HepG2 (cell line): Measurements from ENCODE around the gene ANKRD39. TPM values are rescaled to one million over a fixed set of nuclear protein-coding genes. Genes with fewer than 3 reads are reported as not detected.

Source experiments
- AGO2 ChIP-seq: fragments of 200-400 bp; formaldehyde crosslinking; optimal IDR thresholded peaks from 2 replicates; pipeline ENCODE3; 2017; ENCODE audit warnings: mild to moderate bottlenecking, low read depth, low read length, moderate library complexity
- EP300 ChIP-seq, 3 experiments: sonication (generic) in 1 of 3; formaldehyde crosslinking in 1 of 3; IDR thresholded peaks; 2 replicates each; pipeline versions ENCODE4 v1.5.1 to v1.6.1; 2011 to 2020; ENCODE audit warnings: low read depth in 2 of 3, low read length in 2 of 3, borderline replicate concordance in 1 of 3, improper control_type of control experiment in 1 of 3, mild to moderate bottlenecking in 1 of 3, missing genetic modification reagents in 1 of 3, moderate library complexity in 1 of 3
- FOXM1 ChIP-seq: sonication (generic); formaldehyde crosslinking; IDR thresholded peaks from 2 replicates; pipeline ENCODE4 v1.5.0; 2020; ENCODE audit warnings: missing genetic modification reagents
- HMG20A ChIP-seq: IDR thresholded peaks from 2 replicates; pipeline ENCODE4 v1.6.1; 2016; ENCODE audit warnings: borderline replicate concordance
- IRX3 ChIP-seq: sonication (generic); formaldehyde crosslinking; IDR thresholded peaks from 2 replicates; pipeline ENCODE4 v1.8.1; 2023; ENCODE audit warnings: mild to moderate bottlenecking, low read depth, missing genetic modification reagents, borderline replicate concordance
- RBAK ChIP-seq: sonication (generic); formaldehyde crosslinking; IDR thresholded peaks from 2 replicates; pipeline ENCODE4 v1.5.1; 2020; ENCODE audit warnings: mild to moderate bottlenecking, missing genetic modification reagents
- REL ChIP-seq: sonication (generic); formaldehyde crosslinking; conservative IDR thresholded peaks from 2 replicates; pipeline ENCODE4 v1.8.0; 2022; ENCODE audit warnings: mild to moderate bottlenecking, missing genetic modification reagents, moderate library complexity
- RFXAP ChIP-seq: sonication (generic); formaldehyde crosslinking; IDR thresholded peaks from 2 replicates; pipeline ENCODE4 v1.4.0; 2020; ENCODE audit warnings: missing genetic modification reagents, borderline replicate concordance
- TAF15 ChIP-seq: fragments of 200-400 bp; formaldehyde crosslinking; IDR thresholded peaks from one replicate; pipeline ENCODE4 v1.6.1; 2018; ENCODE audit warnings: mild to moderate bottlenecking, low read depth, low read length; ENCODE audit not compliant: poor library complexity, severe bottlenecking
- U2AF2 ChIP-seq: fragments of 200-400 bp; formaldehyde crosslinking; IDR thresholded peaks from 2 replicates; pipeline ENCODE4 v1.6.1; 2017; ENCODE audit warnings: low read depth, mild to moderate bottlenecking, low read length
- ZNF124 ChIP-seq: sonication (generic); formaldehyde crosslinking; IDR thresholded peaks from 2 replicates; pipeline ENCODE4 v1.4.0; 2020; ENCODE audit warnings: missing genetic modification reagents
- ZNF205 ChIP-seq: IDR thresholded peaks from 2 replicates; pipeline ENCODE4 v1.6.1; 2018; ENCODE audit warnings: missing biosample characterization, missing genetic modification reagents
- ZNF569 ChIP-seq: sonication (generic); formaldehyde crosslinking; IDR thresholded peaks from 2 replicates; pipeline ENCODE4 v1.5.0; 2020; ENCODE audit warnings: mild to moderate bottlenecking, missing genetic modification reagents, moderate library complexity, borderline replicate concordance
- ZNF713 ChIP-seq: sonication (generic); formaldehyde crosslinking; IDR thresholded peaks from 2 replicates; pipeline ENCODE4 v1.4.0; 2020; ENCODE audit warnings: mild to moderate bottlenecking, missing genetic modification reagents
- ZNF746 ChIP-seq: sonication (generic); formaldehyde crosslinking; IDR thresholded peaks from 2 replicates; pipeline ENCODE4 v1.8.0; 2022; ENCODE audit warnings: mild to moderate bottlenecking, missing genetic modification reagents
- ZNF75D ChIP-seq: sonication (generic); formaldehyde crosslinking; IDR thresholded peaks from 2 replicates; pipeline ENCODE4 v1.8.1; 2023; ENCODE audit warnings: missing genetic modification reagents, mild to moderate bottlenecking, borderline replicate concordance
- ZSCAN25 ChIP-seq: sonication (generic); formaldehyde crosslinking; IDR thresholded peaks from 2 replicates; pipeline ENCODE4 v1.8.0; 2022; ENCODE audit warnings: mild to moderate bottlenecking, missing genetic modification reagents
- polyA plus RNA-seq, 8 experiments: library from polyadenylated mRNA; depleted of rRNA in 3 of 8; stranded (reverse) in 7 of 8; unstranded in 1 of 8; fragments of >200 nt; fragmentation: Illumina TruSeq in 4 of 8; extraction: Trizol in 4 of 8; gene quantifications; 2 replicates each; pipeline versions ENCODE4 v1.2.1 to v1.2.3, GENCODE V29; 2011 to 2016; ENCODE audit warnings: low read depth in 4 of 8, missing spikeins in 1 of 8, mixed read lengths in 1 of 8; ENCODE audit not compliant: insufficient read depth in 1 of 8
- total RNA-seq, 5 experiments: library from RNA; depleted of rRNA; stranded (reverse); fragments of >200 nt; fragmentation: Illumina TruSeq; extraction: Trizol; gene quantifications; 2 replicates each; pipeline ENCODE4 v1.2.3, GENCODE V29; 2016; ENCODE audit warnings: low read depth in 1 of 5
- TF ChIP-seq, protein P1 (sequence below): sonication (generic); formaldehyde crosslinking; IDR thresholded peaks from 2 replicates; pipeline ENCODE4 v1.4.0; 2020; ENCODE audit warnings: missing genetic modification reagents, borderline replicate concordance
- TF ChIP-seq, protein P2 (sequence below): sonication (generic); formaldehyde crosslinking; IDR thresholded peaks from 2 replicates; pipeline ENCODE4 v1.4.0; 2020; ENCODE audit warnings: missing genetic modification reagents, low read depth, mild to moderate bottlenecking, borderline replicate concordance
- TF ChIP-seq, protein P3 (sequence below): sonication (generic); formaldehyde crosslinking; IDR thresholded peaks from 2 replicates; pipeline ENCODE4 v1.5.0; 2020; ENCODE audit warnings: missing genetic modification reagents, mild to moderate bottlenecking, borderline replicate concordance
- TF ChIP-seq, protein P4 (sequence below): IDR thresholded peaks from 2 replicates; pipeline ENCODE4 v1.6.1; 2018; ENCODE audit warnings: missing genetic modification reagents
- TF ChIP-seq, protein P5 (sequence below): sonication (generic); formaldehyde crosslinking; IDR thresholded peaks from 2 replicates; pipeline ENCODE4 v1.5.1; 2020; ENCODE audit warnings: mild to moderate bottlenecking, missing genetic modification reagents, borderline replicate concordance

ANKRD39 gene
- total and polyA plus RNA-seq, 2 of the 13 experiments (the other 11 are each of a cell fraction or from before 2014, with no cell fraction given), result 23.2 to 24.8 TPM

DNA sequence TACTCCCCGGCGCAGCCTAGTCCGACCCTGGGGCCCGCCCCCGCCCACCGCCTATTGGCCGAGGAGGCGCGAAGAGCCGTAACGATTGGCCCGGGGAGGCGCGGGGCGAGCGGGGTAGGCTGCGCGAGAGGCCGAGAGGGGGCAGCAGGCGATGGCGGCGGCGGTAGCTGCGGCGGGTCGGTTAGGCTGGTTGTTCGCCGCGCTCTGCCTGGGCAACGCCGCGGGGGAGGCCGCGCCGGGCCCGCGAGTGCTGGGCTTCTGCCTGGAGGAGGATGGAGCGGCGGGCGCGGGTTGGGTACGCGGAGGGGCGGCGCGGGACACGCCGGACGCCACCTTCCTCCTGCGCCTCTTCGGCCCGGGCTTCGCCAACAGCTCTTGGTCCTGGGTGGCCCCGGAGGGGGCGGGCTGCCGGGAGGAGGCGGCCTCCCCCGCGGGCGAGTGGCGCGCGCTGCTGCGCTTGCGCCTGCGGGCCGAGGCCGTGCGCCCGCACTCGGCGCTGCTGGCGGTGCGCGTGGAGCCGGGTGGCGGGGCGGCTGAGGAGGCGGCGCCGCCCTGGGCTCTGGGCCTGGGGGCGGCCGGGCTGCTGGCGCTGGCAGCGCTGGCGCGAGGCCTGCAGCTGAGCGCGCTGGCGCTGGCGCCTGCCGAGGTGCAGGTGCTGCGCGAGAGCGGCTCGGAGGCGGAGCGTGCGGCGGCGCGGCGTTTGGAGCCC, 41.5 kb downstream of the ANKRD39 start, which contains the start of gene CNNM3 (continued):
- TF ChIP-seq, protein P1, sequence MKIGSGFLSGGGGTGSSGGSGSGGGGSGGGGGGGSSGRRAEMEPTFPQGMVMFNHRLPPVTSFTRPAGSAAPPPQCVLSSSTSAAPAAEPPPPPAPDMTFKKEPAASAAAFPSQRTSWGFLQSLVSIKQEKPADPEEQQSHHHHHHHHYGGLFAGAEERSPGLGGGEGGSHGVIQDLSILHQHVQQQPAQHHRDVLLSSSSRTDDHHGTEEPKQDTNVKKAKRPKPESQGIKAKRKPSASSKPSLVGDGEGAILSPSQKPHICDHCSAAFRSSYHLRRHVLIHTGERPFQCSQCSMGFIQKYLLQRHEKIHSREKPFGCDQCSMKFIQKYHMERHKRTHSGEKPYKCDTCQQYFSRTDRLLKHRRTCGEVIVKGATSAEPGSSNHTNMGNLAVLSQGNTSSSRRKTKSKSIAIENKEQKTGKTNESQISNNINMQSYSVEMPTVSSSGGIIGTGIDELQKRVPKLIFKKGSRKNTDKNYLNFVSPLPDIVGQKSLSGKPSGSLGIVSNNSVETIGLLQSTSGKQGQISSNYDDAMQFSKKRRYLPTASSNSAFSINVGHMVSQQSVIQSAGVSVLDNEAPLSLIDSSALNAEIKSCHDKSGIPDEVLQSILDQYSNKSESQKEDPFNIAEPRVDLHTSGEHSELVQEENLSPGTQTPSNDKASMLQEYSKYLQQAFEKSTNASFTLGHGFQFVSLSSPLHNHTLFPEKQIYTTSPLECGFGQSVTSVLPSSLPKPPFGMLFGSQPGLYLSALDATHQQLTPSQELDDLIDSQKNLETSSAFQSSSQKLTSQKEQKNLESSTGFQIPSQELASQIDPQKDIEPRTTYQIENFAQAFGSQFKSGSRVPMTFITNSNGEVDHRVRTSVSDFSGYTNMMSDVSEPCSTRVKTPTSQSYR (CRISPR knock-in tag), result peak; percentile 6; the same call in 1 of the 2 replicates
- TF ChIP-seq IRX3 (CRISPR knock-in tag) (no peak), ZNF713 (CRISPR knock-in tag) (0 out of 2 replicates have a peak, but pooled peaks have one; percentile 91), ZNF569 (no peak), ZNF746 (CRISPR knock-in tag) (no peak; the same call in 1 of the 2 replicates), EP300 (IDR thresholded peaks at IDR 0.05; ENCODE audit: low read depth in 2 of 2, low read length in 2 of 2) (no peak), EP300 (CRISPR knock-in tag; IDR thresholded peaks at IDR 0.05; ENCODE audit: borderline replicate concordance) (no peak; the same call in 1 of the 2 replicates), ZNF75D (CRISPR knock-in tag) (no peak), ZNF205 (no peak), ZSCAN25 (CRISPR knock-in tag) (no peak), TAF15 (no peak), ZNF124 (no peak), RBAK (CRISPR knock-in tag) (no peak), FOXM1 (CRISPR knock-in tag) (0 out of 2 replicates have a peak, but pooled peaks have one; percentile 59), REL (CRISPR knock-in tag) (no peak), RFXAP (peak; percentile 83), HMG20A (CRISPR knock-in tag) (no peak), AGO2 (peak; percentile 87), U2AF2 (no peak)
- TF ChIP-seq, protein P2, sequence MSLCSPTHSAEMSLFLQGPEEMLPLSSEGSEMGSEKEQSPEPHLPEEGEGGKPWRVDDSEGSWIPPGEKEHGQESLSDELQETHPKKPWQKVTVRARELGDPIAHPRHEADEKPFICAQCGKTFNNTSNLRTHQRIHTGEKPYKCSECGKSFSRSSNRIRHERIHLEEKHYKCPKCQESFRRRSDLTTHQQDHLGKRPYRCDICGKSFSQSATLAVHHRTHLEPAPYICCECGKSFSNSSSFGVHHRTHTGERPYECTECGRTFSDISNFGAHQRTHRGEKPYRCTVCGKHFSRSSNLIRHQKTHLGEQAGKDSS (CRISPR knock-in tag), result peak; percentile 85
- TF ChIP-seq, protein P3, sequence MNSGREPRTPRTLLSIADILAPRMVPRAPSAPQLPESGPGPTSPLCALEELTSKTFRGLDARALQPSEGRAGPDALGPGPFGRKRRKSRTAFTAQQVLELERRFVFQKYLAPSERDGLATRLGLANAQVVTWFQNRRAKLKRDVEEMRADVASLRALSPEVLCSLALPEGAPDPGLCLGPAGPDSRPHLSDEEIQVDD, result 0 out of 2 replicates have a peak, but pooled peaks have one; percentile 46
- TF ChIP-seq, protein P4, sequence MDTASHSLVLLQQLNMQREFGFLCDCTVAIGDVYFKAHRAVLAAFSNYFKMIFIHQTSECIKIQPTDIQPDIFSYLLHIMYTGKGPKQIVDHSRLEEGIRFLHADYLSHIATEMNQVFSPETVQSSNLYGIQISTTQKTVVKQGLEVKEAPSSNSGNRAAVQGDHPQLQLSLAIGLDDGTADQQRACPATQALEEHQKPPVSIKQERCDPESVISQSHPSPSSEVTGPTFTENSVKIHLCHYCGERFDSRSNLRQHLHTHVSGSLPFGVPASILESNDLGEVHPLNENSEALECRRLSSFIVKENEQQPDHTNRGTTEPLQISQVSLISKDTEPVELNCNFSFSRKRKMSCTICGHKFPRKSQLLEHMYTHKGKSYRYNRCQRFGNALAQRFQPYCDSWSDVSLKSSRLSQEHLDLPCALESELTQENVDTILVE (CRISPR knock-in tag), result peak; percentile 84; the same call in 1 of the 2 replicates
- TF ChIP-seq, protein P5, sequence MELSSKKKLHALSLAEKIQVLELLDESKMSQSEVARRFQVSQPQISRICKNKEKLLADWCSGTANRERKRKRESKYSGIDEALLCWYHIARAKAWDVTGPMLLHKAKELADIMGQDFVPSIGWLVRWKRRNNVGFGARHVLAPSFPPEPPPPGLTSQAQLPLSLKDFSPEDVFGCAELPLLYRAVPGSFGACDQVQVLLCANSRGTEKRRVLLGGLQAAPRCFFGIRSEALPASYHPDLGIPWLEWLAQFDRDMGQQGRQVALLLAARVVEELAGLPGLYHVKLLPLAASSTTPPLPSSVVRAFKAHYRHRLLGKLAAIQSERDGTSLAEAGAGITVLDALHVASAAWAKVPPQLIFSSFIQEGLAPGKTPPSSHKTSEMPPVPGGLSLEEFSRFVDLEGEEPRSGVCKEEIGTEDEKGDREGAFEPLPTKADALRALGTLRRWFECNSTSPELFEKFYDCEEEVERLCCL (CRISPR knock-in tag), result no peak
